GM12872 (cell line): ENCODE data around the gene NEGR1.

ENCODE experiments used
- CTCF ChIP-seq: IDR thresholded peaks from 3 replicates; pipeline ENCODE4 v1.5.1; 2011; ENCODE audit warnings: low read depth, mild to moderate bottlenecking, low read length, moderate library complexity; ENCODE audit not compliant: insufficient read depth

NEGR1 gene

GRCh38 chr1:71351438-71351837 is 930.9 kb downstream of the NEGR1 start:
- no peak for TF ChIP-seq CTCF

- TF ChIP-seq CTCF: no peak
These were observed 931.5 kb downstream of the NEGR1 start for GRCh38 chr1:71350805-71351204.

- TF ChIP-seq CTCF: no peak
These were observed 932.0 kb downstream of the NEGR1 start for GRCh38 chr1:71350330-71350729.
